ENCODE data around the gene PCBP3. TPM values are rescaled to one million over a fixed set of nuclear protein-coding genes. Genes with fewer than 3 reads are reported as not detected.
A peak's percentile ranks its signal among the peaks of the same experiment; 100 is the strongest.
"Not testable (repeated sequence)": the region's sequence is repeated elsewhere in the genome, so short reads cannot be mapped to it uniquely, and the experiment has no call there.

The PCBP3 gene
- total RNA-seq, 4 donors from 2014 or later = 0.13 to 0.26 TPM; not detected in 2

DNA sequence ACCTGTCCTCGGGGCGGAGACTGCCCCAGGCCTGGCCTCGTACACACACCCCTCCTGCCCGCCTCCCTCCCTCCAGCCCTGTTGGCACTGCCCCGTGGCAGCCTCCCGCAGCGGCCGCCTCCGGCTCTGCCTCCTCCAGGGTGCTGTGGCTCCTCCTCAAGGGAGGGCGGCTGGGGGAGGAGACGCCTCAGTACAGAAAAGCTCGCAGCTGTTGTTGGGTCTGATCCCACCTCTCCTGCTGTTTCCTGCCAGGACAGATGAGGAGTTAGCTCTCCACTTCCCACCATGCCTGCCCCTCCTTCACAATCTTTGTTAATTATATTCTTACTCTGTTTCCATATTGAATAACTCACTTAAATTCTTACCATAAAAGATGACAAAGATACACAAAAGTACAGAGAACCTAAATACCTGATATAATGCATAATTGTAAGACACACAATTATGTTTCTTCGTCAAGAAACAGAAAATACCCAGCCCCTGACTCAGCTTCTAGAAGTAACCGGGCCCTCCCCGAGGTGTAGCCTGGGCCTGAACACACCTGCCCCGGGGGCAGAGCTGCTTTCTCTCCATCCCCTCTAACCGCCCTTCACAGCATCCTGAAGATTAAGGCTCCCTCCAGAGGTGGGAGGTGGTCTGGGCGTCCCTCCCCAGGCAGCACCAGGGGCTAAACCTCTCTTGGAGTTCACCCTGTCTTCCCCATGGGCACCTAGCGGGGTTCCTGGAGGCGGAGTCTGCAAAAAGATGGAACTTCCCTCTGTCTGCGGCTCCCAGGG is 307.4 kb downstream of the PCBP3 start:
- H3K36me3 ChIP-seq = no peaks in the 10 kb centered on the region
- peaks cover 25 to 36% (median 28%) of the 10 kb centered on the region in 3 donors for H3K27me3 ChIP-seq
- DNase-seq (peak in 1 of 2 donors; percentile 44), ATAC-seq (peak in 1 of 2 donors; percentile 55)
- in situ Hi-C loops (cut with MboI; ENCODE audit: low sequenced_read_pairs in 4 of 4) (loop anchor here in 2 of 4 donors (25.0 kb wide), 1 partner anchor 161 kb away; no protein-coding TSS in a partner anchor), intact Hi-C loops (cut with DNase I; ENCODE audit: low total_unique reads) (no loop called here)
- peak overlapping the region in 1 of 4 donors; percentile 13 for H3K27ac ChIP-seq
- TF ChIP-seq, protein P1, sequence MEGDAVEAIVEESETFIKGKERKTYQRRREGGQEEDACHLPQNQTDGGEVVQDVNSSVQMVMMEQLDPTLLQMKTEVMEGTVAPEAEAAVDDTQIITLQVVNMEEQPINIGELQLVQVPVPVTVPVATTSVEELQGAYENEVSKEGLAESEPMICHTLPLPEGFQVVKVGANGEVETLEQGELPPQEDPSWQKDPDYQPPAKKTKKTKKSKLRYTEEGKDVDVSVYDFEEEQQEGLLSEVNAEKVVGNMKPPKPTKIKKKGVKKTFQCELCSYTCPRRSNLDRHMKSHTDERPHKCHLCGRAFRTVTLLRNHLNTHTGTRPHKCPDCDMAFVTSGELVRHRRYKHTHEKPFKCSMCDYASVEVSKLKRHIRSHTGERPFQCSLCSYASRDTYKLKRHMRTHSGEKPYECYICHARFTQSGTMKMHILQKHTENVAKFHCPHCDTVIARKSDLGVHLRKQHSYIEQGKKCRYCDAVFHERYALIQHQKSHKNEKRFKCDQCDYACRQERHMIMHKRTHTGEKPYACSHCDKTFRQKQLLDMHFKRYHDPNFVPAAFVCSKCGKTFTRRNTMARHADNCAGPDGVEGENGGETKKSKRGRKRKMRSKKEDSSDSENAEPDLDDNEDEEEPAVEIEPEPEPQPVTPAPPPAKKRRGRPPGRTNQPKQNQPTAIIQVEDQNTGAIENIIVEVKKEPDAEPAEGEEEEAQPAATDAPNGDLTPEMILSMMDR (IDR thresholded peaks at IDR 0.05 in 4 of 5, conservative IDR thresholded peaks at IDR 0.05 in 1 of 5) = no peak
- no peak for TF ChIP-seq POLR2A (IDR thresholded peaks at IDR 0.05)
- H3K4me3 ChIP-seq = no peak overlapping the region
- H3K9me3 ChIP-seq = no peaks in the 10 kb centered on the region
- peaks cover 0 to 7% of the 10 kb centered on the region in 2 donors for H3K4me1 ChIP-seq

DNA sequence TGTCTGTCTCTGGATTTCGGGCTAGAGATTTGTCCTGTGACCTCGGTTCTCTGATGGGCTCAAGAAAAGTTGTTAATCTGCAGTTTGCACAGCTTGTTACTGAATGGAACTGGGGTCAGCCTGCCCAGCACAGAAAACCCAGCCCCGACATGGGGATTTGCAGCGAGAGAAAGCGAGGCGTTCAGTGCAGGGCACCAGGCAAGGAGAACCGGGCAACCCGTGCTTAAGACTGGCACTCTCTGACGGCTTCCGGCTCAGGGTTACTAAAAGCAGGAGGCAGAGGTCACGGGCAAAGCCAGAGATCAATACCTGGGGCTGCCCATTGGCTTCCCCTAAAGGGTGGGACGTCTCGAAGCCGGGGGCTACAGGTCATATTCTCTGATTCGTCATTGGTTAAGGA is 308.2 kb downstream of the PCBP3 start:
- Histone ChIP-seq H3K4me1 (peaks cover 0 to 7% of the 10 kb centered on the region in 2 donors), H3K27ac (no peak overlapping the region)

DNA sequence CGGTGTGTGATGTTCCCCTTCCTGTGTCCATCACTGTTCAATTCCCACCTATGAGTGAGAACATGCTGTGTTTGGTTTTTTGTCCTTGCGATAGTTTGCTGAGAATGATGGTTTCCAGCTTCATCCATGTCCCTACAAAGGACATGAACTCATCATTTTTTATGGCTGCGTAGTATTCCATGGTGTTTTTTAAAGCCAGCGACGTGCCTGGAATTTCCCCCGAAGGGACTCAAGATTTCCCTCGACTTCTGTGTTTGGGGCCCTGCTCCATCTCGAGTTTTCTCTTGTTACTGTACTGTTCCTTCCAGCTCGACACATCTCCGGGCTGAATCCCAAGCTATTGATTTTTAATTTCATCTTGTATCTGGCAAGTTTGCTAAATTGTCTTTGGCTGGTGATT is 309.0 kb downstream of the PCBP3 start:
- H3K9me3 ChIP-seq; H3K4me1 ChIP-seq; H3K4me3 ChIP-seq; H3K36me3 ChIP-seq; DNase-seq; intact Hi-C loops (cut with DNase I; ENCODE audit: low total_unique reads); H3K27ac ChIP-seq; ATAC-seq: not testable (repeated sequence)
- peaks cover 28 to 36% (median 28%) of the 10 kb centered on the region in 3 donors for H3K27me3 ChIP-seq
- in situ Hi-C loops (cut with MboI; ENCODE audit: low sequenced_read_pairs in 4 of 4) = loop anchor here in 2 of 4 donors (25.0 kb wide), 1 partner anchor 160 kb away; no protein-coding TSS in a partner anchor

More for the DNA sequence above, 308.2 kb downstream of the PCBP3 start:
- TF ChIP-seq, protein P1 (IDR thresholded peaks at IDR 0.05 in 4 of 5, conservative IDR thresholded peaks at IDR 0.05 in 1 of 5) = no peak
- no peak for TF ChIP-seq POLR2A (IDR thresholded peaks at IDR 0.05)
- H3K9me3 ChIP-seq = no peaks in the 10 kb centered on the region
- H3K27me3 ChIP-seq = peaks cover 28 to 36% (median 28%) of the 10 kb centered on the region in 3 donors
- intact Hi-C loops (cut with DNase I; ENCODE audit: low total_unique reads) = no loop called here
- in situ Hi-C loops (cut with MboI; ENCODE audit: low sequenced_read_pairs in 4 of 4) = loop anchor here in 2 of 4 donors (25.0 kb wide), 1 partner anchor 161 kb away; no protein-coding TSS in a partner anchor
- H3K4me3 ChIP-seq = no peak overlapping the region
- H3K36me3 ChIP-seq = no peaks in the 10 kb centered on the region
- ATAC-seq = no peak
- DNase-seq = no peak

DNA sequence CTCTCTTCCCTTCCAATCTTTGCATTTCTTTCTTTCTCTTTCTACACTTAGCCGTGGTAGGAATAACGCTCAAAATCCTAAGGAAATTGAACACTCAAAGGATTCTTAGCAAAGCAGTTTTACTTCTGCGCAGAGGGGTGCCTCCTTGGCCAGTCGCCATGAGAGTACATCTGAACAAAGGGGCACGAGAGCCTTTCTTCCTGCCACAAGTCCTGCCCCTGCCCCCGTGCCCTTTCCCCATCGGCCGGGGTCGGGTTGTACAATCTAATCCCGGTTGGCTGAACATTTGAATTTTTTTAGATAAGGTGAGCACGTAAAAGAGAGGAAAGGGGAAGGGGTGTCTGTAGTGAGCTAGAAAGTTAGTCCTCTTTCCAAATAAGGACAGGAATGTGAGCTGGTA is 309.4 kb downstream of the PCBP3 start:
- no peak for ATAC-seq
- Histone ChIP-seq H3K27me3 (peaks cover 24 to 36% (median 28%) of the 10 kb centered on the region in 3 donors), H3K36me3 (no peaks in the 10 kb centered on the region), H3K27ac (no peak overlapping the region), H3K9me3 (no peaks in the 10 kb centered on the region), H3K4me1 (peaks cover 0 to 7% of the 10 kb centered on the region in 2 donors), H3K4me3 (no peak overlapping the region)
- TF ChIP-seq, protein P1 (IDR thresholded peaks at IDR 0.05 in 4 of 5, conservative IDR thresholded peaks at IDR 0.05 in 1 of 5) = no peak
- no peak for TF ChIP-seq POLR2A (IDR thresholded peaks at IDR 0.05)
- in situ Hi-C loops (cut with MboI; ENCODE audit: low sequenced_read_pairs in 4 of 4) (loop anchor here in 2 of 4 donors (25.0 kb wide), 1 partner anchor 159 kb away; no protein-coding TSS in a partner anchor), intact Hi-C loops (cut with DNase I; ENCODE audit: low total_unique reads) (no loop called here)
- DNase-seq = no peak

DNA sequence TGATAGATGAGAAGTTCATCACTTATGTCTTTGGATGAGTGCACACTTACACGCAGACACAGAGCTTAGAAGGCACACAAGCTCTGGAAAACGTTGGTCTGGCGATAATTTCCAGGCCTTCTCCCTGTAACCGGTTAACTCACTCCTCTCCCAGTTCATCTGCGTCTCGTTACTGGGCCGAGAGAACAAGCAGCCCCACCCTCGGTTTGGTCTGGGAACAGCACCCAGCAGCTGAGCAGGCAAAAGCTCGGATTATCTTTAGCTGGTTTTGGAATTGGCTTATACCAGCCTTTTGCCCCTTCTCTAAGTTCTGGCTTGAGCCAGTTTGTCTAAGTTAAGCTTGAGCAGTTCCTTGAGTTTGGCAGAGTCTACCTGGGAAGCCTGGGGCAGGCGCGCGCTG is 310.7 kb downstream of the PCBP3 start:
- Histone ChIP-seq H3K36me3 (no peaks in the 10 kb centered on the region), H3K4me1 (peaks cover 6 to 7% of the 10 kb centered on the region in 2 donors), H3K27ac (peak overlapping the region; percentile 9 to 63 (median 42)), H3K4me3 (no peak overlapping the region), H3K9me3 (no peaks in the 10 kb centered on the region), H3K27me3 (peaks cover 19 to 25% (median 21%) of the 10 kb centered on the region in 3 donors)
- in situ Hi-C loops (cut with MboI; ENCODE audit: low sequenced_read_pairs in 4 of 4) = loop anchor here in 2 of 4 donors (25.0 kb wide), 1 partner anchor 158 kb away; no protein-coding TSS in a partner anchor
- no peak for TF ChIP-seq POLR2A (IDR thresholded peaks at IDR 0.05)
- TF ChIP-seq, protein P1 (IDR thresholded peaks at IDR 0.05 in 4 of 5, conservative IDR thresholded peaks at IDR 0.05 in 1 of 5) = no peak
- intact Hi-C loops (cut with DNase I; ENCODE audit: low total_unique reads) = no loop called here
- DNase-seq (no peak), ATAC-seq (no peak)

All from gastrocnemius medialis (tissue), 4 donors.